Endometrium (tissue), 2 donors: ENCODE measurements around the gene GPN2.
"Not testable (repeated sequence)": the region's sequence is repeated elsewhere in the genome, so short reads cannot be mapped to it uniquely, and the experiment has no call there.

Source experiments
- FAIRE-seq: peaks from 2 replicates; lab custom pipeline; 2012; peaks lifted over from hg19 to GRCh38; lab: Jason Lieb, UNC
- donor health status: control.
- donor health status: control.

Gene GPN2

GRCh38 chr1:26857473-26858060 lies 32.5 kb downstream of the GPN2 start:
- FAIRE-seq: no peak

- FAIRE-seq: no peak
Observed at GRCh38 chr1:26856604-26857469, 33.2 kb downstream of the GPN2 start.

- no peak for FAIRE-seq
Observed at GRCh38 chr1:26856181-26856580, 33.9 kb downstream of the GPN2 start.

- no peak for FAIRE-seq
Observed at GRCh38 chr1:26855636-26856035, 34.4 kb downstream of the GPN2 start.

GRCh38 chr1:26854906-26855305 lies 35.2 kb downstream of the GPN2 start:
- FAIRE-seq: no peak

GRCh38 chr1:26853600-26853999 lies 36.5 kb downstream of the GPN2 start:
- FAIRE-seq: no peak

GRCh38 chr1:26853156-26853555 lies 36.9 kb downstream of the GPN2 start:
- no peak for FAIRE-seq

GRCh38 chr1:26852701-26853100 lies 37.4 kb downstream of the GPN2 start:
- no peak for FAIRE-seq

GRCh38 chr1:26851106-26851684 lies 38.9 kb downstream of the GPN2 start:
- FAIRE-seq: no peak

GRCh38 chr1:26848941-26849774 lies 40.9 kb downstream of the GPN2 start:
- FAIRE-seq: no peak

- FAIRE-seq: no peak
Observed at GRCh38 chr1:26848499-26848898, 41.6 kb downstream of the GPN2 start.

- not testable (repeated sequence) for FAIRE-seq
Observed at GRCh38 chr1:26847826-26848225, 42.3 kb downstream of the GPN2 start.

- no peak for FAIRE-seq
Observed at GRCh38 chr1:26844424-26845196, 45.5 kb downstream of the GPN2 start.

- no peak for FAIRE-seq
Observed at GRCh38 chr1:26839779-26840178, 50.3 kb downstream of the GPN2 start.

GRCh38 chr1:26839339-26839722 lies 50.8 kb downstream of the GPN2 start:
- FAIRE-seq: no peak

GRCh38 chr1:26838474-26839338 lies 51.4 kb downstream of the GPN2 start:
- FAIRE-seq: no peak

GRCh38 chr1:26837665-26838064 lies 52.4 kb downstream of the GPN2 start:
- FAIRE-seq: not testable (repeated sequence)

- FAIRE-seq: no peak
Observed at GRCh38 chr1:26833432-26834405, 56.4 kb downstream of the GPN2 start.

- no peak for FAIRE-seq
Observed at GRCh38 chr1:26832249-26832960, 57.7 kb downstream of the GPN2 start.
